Measurements from ENCODE around the gene POTEC.
"Not testable (repeated sequence)": the region's sequence is repeated elsewhere in the genome, so short reads cannot be mapped to it uniquely, and the experiment has no call there.

The POTEC gene

GRCh38 chr18:14543446-14543964 is at the start of gene POTEC:
Gene POTEC (minus strand): TSS chr18:14543600. CDS start chr18:14543146, 454 bp downstream.
- not testable (repeated sequence) for DNase-seq

GRCh38 chr18:14577971-14578370 is 34.6 kb upstream of the POTEC start:
- no peak for DNase-seq

GRCh38 chr18:14559502-14559901 is 16.1 kb upstream of the POTEC start:
- DNase-seq: not testable (repeated sequence)

- not testable (repeated sequence) for DNase-seq
Measured at GRCh38 chr18:14531659-14532058, 11.7 kb downstream of the POTEC start.

GRCh38 chr18:14510707-14511106 is 32.7 kb downstream of the POTEC start:
- not testable (repeated sequence) for DNase-seq

GRCh38 chr18:14503691-14504090 is 39.7 kb downstream of the POTEC start:
- not testable (repeated sequence) for DNase-seq

- not testable (repeated sequence) for DNase-seq
Measured at GRCh38 chr18:14501894-14502293, 41.5 kb downstream of the POTEC start.

- DNase-seq: not testable (repeated sequence)
Measured at GRCh38 chr18:14489256-14490014, 54.0 kb downstream of the POTEC start.

GRCh38 chr18:14488789-14489188 is 54.6 kb downstream of the POTEC start:
- DNase-seq: not testable (repeated sequence)

GRCh38 chr18:14486926-14487580 is 56.3 kb downstream of the POTEC start:
- not testable (repeated sequence) for DNase-seq

GRCh38 chr18:14479076-14479475 is 64.3 kb downstream of the POTEC start:
- DNase-seq: not testable (repeated sequence)

GRCh38 chr18:14475520-14475919 is 67.9 kb downstream of the POTEC start:
- not testable (repeated sequence) for DNase-seq

- not testable (repeated sequence) for DNase-seq
Measured at GRCh38 chr18:14474752-14475151, 68.6 kb downstream of the POTEC start.

- not testable (repeated sequence) for DNase-seq
Measured at GRCh38 chr18:14474007-14474720, 69.2 kb downstream of the POTEC start.

- not testable (repeated sequence) for DNase-seq
Measured at GRCh38 chr18:14473250-14474006, 70.0 kb downstream of the POTEC start.

- DNase-seq: not testable (repeated sequence)
Measured at GRCh38 chr18:14471286-14471685, 72.1 kb downstream of the POTEC start.

GRCh38 chr18:14470446-14470845 is 73.0 kb downstream of the POTEC start:
- DNase-seq: not testable (repeated sequence)

- DNase-seq: not testable (repeated sequence)
Measured at GRCh38 chr18:14470046-14470445, 73.4 kb downstream of the POTEC start.

- not testable (repeated sequence) for DNase-seq
Measured at GRCh38 chr18:14465989-14466388, 77.4 kb downstream of the POTEC start.

All from stimulated activated naive CD4-positive, alpha-beta T cell (primary cell).